HFF-Myc (cell line): ENCODE results near the gene SHOX.
"Not testable (repeated sequence)": the region's sequence is repeated elsewhere in the genome, so short reads cannot be mapped to it uniquely, and the experiment has no call there.

Source experiments
- DNase-seq: peaks from one replicate; pipeline ENCODE4 v3.0.0-alpha.2; 2011; ENCODE audit warnings: low read depth; ENCODE audit errors: extremely low read depth
- H3K4me3 ChIP-seq: replicated peaks from 2 replicates; pipeline ENCODE4 v1.5.1; 2011; ENCODE audit warnings: low read depth, mild to moderate bottlenecking, control low read depth, low read length
- CTCF ChIP-seq: IDR thresholded peaks from 2 replicates; pipeline ENCODE4 v1.5.1; 2012; ENCODE audit warnings: mild to moderate bottlenecking, low read depth, low read length, control low read depth; ENCODE audit errors: missing control alignments

SHOX gene

GRCh38 chrX:646796-647195, 16.2 kb downstream of the SHOX start:
- no peak for TF ChIP-seq CTCF
- DNase-seq, result no peak
- H3K4me3 ChIP-seq, result no peak overlapping the region

GRCh38 chrX:649166-649565, 18.6 kb downstream of the SHOX start:
- DNase-seq, result no peak
- H3K4me3 ChIP-seq, result peak overlapping the region; percentile 12; the same call in 1 of the 2 replicates
- no peak for TF ChIP-seq CTCF

DNA sequence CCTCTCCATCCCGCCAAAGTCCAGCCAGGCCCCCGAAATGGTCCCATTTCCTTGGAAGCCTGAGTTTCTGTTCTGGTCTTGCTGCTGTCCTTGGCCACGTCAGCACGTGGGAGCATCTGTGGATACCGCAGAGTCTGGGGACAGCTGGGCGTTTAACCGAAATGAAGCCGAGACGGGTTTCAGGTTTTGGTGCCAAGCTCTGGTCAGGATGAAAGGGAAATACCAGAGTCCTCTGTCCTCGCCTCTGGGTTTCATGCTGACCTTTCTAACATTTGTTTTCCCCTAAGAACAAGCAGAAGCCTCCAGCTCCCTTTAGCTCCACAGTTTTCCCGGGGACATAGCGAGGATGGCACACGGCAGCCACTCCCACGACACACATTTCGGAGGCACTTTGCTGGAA, 19.7 kb downstream of the SHOX start:
- TF ChIP-seq CTCF, result no peak
- no peak for DNase-seq
- peak overlapping the region; percentile 12; the same call in 1 of the 2 replicates for H3K4me3 ChIP-seq

DNA sequence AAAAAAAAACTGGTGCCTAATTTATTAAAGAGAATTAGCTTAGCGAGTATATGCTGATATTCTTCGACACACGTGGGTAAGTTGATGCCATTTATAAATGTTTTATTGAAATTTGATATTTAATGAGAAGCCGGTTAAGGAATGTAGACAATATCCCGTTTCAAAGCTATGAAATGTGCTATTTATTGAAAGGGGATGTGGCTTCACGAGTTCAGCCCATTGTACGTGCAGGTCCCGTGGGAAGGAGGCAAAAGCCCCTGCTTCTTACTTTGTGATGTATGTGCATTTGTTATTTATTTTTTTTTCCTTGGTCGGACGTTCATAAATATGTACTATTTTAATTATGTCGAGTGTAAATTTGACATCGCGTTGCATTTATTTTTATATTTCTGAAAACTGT, 20.2 kb downstream of the SHOX start:
- no peak for DNase-seq
- TF ChIP-seq CTCF, result no peak
- H3K4me3 ChIP-seq, result no peak overlapping the region

DNA sequence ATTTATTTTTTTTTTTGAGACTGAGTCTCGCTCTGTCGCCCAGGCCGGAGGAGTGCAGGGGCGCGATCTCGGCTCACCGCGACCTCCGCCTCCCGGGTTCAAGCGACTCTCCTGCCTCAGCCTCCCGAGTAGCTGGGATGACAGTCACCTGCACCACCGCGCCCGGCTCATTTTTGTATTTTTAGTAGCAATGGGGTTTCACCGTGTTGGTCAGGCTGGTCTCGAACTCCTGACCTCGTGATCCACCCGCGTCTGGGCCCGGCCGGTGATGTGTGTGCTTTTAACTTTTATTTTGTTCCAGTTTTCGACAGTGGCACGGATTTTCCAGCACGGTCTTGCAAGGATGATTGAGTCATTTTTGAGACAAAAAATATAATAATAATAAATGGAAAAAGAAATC, 21.3 kb downstream of the SHOX start:
- not testable (repeated sequence) for DNase-seq, H3K4me3 ChIP-seq

DNA sequence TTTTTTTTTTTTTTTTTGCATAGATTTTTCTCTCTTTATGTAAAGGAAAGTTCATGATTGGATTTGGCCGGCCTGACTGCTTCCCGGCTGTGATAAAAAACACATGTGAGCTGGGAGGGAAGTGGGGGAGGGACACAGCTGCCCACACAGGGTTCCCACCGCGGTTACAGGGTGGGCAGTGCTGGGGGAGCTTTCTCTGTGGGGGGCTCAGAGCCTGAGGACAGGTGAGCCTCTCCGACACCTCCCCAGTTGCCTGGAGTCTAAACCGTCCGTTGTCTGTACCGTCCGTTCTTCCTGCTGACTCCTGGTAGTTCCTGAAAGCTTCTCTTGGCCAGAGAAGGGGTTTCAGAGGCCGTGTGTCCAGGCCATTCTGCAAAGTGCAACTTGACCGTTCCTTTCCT, 21.8 kb downstream of the SHOX start:
- no peak for DNase-seq
- H3K4me3 ChIP-seq, result no peak overlapping the region
- no peak for TF ChIP-seq CTCF

- TF ChIP-seq CTCF, result no peak
- DNase-seq, result no peak
- H3K4me3 ChIP-seq, result no peak overlapping the region
Observed at GRCh38 chrX:653306-653705, 22.7 kb downstream of the SHOX start.
